Activated CD4-positive, alpha-beta T cell treated with anti-CD3 and anti-CD28 coated beads for 48 hours (primary cell): ENCODE measurements around the gene COL21A1.
"Not testable (repeated sequence)": the region's sequence is repeated elsewhere in the genome, so short reads cannot be mapped to it uniquely, and the experiment has no call there.

ENCODE experiments used
- DNase-seq: peaks from one replicate; pipeline ENCODE4 v3.0.0-alpha.2; 2020

Gene COL21A1

DNA sequence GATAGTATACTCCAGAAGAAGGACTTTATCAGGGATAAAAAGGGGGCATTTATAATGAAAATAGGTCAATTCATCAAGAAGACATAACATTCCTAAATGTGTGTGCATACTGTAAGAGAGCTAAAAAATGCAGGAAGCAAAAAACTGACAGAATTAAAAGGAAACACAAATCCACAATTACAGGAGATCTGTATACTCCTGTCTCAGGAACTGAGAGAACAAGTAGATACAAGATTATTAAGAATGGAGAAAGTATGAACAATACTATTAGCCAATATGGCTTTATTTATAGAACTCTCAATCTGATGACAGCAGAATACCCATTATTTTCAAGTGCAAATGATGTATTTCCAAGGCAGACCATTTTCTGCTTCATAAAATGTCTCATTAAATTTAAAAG lies 204.3 kb downstream of the COL21A1 start:
- no peak for DNase-seq

GRCh38 chr6:56041591-56041990 lies 205.8 kb downstream of the COL21A1 start:
- no peak for DNase-seq

DNA sequence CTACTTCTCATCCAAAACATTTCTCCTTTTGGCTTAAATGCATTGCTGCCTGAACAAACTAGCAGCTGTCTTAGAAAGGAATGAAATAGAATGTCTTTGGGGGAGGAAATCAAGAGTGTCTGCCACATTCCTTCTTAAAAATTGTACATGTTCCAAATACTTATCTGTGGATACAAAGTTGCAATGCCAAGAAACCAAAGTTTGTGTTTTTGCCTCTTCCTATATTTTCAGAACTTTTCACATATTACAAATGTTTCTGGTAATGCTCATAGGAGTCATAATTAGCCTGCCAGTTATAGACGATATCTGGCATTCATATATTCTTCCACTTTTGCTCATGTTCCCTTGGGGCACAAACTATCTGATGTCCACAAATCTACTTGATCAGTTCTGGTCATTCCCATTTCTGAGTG lies 206.5 kb downstream of the COL21A1 start:
- no peak for DNase-seq

GRCh38 chr6:56040223-56040622 lies 207.2 kb downstream of the COL21A1 start:
- DNase-seq, result no peak

DNA sequence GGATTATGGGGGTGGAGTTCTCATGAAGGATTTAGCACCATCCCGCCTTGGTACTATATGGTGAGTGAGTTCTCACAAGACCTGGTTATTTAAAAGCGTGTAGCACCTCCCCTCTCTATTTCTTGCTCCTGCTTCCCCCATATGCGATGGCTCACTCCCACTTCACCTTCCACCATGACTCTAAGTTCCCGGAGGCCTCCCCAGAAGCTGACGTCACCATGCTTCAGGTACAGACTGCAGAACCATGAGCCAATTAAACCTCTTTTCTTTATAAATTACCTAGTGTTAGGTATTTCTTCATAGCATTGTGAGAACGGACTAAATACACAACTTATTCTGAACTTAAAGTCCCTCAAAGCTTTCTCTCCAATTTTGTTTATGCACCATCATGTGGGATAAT lies 208.6 kb downstream of the COL21A1 start:
- DNase-seq, result no peak

- no peak for DNase-seq
Measured at GRCh38 chr6:56037601-56038000, 209.8 kb downstream of the COL21A1 start.

DNA sequence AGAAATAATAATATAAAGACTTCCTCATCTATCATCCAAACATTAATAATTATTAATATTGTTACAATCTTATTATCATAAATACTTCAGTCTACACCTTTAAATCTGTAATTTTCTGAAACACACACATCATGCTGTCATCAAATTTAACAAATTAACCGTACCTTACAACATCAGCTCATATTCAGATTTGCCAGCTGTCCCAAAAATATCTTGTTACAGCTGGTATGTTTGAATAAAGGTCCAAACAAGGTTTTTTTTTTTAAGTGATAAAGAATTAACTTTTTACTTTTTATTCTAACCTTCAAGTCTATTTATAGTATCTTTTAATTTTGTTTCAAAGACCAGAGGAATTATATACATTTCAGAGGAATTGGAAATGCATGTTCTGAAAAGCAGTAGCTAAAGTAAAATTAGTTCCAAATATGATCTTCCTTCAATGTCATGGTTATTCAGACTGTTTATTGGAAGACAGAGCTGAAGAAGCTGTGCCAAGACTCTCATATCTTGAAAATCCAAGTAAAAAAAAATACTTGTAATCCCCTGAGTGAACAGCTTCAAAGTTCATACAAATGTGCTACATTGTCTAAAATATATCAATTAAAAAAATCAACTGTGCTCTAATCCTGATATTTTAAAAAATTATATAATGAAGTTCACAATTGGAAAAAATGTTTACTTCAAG lies 210.3 kb downstream of the COL21A1 start:
- DNase-seq, result no peak

DNA sequence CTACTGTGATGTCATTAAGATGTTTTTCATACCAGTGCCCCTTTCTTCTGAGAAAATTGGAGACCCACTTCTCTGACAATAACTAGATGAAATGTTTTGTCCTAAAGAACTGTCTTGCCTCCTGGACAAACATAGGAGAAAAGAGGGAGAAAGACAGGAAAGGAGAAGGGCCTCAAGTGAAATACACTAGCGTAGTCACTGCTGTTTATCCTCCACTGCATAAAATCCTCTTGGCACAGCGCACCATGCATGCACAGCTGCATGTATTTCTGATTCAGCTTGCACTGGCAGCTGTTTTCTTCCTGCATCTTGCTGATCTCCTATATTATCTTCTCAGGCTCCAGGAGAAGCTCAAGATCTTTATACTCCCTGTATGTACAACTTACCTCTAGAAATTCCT lies 214.0 kb downstream of the COL21A1 start:
- DNase-seq, result no peak

DNA sequence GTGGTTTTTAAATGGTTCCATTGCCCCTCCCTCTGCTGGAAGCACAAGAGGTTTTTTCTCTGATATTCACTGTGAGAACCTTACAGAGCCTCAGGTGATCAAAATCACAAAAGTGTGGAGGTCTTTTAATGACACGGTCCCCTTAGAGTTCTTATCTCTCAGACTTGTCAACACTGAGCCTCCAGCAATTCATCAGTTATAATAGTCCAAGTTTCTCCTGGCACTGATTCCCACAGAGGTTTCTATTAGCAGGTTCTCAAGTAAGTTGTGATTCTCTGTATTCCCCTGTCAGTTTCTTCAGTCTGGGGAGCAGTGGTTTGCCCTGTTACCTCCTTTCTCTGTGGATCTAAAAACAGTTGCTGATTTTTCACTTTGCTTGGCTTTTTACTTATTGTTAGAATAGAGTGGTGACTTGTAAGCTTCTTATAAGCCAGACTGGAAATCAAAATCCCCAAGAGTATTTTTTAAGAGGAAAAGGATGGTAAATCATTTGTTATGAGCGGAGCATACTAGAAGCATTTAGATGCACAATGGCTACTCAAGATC lies 214.6 kb downstream of the COL21A1 start:
- DNase-seq, result no peak

GRCh38 chr6:56027865-56028264 lies 219.5 kb downstream of the COL21A1 start:
- no peak for DNase-seq

DNA sequence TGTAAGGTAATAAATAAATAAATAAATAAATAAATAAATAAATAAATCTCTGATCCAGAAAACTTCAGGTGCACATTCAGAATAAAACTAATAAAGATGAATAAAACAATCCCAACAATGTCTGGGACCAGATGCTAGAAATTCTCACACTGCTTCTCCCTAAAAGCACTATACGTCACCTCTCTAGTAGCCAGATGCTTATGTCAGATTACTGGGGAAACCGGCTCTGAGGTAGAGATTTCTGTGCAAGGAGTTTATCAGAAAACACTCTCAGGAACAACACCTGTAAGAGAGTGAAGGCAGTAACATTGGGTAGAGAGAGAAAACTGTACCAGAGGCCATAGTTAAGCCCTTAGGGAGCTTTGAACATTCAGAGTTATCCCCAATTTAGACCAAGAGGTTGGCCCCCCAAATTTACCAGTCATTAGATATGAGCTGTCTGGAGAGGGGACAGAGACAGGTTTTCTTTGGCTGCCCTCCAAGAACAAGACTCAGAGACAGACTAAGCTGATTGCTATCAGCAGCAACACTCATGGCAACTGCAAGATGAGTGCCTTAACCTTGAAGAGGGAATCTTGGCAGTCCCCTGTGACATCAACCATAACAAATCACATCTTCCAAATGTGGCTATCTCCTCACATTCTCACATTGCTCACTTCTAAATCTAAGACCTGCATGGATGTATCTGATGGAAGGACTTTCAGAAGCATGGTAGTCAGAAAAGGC lies 220.8 kb downstream of the COL21A1 start:
- DNase-seq, result no peak

DNA sequence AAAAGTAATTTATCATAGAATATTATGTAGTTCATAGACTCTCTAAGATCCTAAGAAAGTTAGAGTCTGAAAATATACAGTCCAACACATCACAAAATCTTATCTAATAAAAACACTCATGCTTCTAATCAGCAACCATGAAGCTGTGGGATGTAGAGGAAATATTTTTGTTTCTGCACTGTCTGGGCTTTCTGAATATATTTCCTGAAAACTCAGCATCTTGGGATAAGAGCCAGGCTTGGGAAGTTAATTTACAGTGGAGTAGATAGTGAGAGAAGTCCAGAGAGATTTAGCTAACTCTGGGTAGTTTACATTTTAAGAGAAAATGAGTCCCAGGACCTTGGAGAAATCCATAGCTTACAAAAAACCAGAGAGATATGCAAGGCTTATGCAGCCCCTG lies 221.6 kb downstream of the COL21A1 start:
- DNase-seq, result no peak

GRCh38 chr6:56024931-56025330 lies 222.4 kb downstream of the COL21A1 start:
- DNase-seq, result no peak

DNA sequence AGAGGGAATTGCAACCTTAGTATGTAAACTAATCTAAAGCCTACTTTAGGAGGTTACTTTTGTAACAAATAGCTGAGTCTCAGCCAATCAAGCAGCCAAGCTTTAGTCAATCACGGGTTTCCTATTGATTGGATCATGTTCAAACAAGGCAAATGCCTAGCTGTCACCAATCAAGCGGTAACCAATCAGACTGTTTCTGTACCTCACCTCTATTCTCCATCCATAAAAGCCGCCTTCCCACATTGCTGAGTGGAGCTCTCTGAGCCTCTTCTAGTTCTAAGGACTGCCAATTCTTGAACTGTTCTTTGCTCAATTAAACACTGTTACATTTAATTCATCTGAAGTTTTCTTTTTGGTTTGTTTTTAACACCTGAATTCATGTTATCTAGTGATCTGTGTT lies 223.6 kb downstream of the COL21A1 start:
- no peak for DNase-seq

DNA sequence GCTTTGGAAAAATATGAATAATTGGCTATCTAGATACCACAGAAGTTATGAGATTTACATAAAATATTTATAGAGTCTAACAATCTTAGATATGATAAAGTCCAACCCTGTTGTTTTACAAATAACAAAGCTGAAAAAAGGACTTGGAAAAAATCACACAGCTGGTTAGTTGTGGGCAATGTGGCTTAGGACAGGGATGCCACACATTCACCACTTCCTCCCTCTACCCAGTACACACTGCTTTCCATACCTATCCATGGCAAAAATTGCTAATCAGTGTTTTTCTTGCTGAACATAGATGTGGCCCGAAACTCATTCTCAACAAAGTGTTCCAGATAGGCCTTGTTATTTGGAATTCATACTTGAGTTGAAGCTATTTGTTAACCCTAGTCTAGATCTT lies 224.7 kb downstream of the COL21A1 start:
- DNase-seq, result no peak

DNA sequence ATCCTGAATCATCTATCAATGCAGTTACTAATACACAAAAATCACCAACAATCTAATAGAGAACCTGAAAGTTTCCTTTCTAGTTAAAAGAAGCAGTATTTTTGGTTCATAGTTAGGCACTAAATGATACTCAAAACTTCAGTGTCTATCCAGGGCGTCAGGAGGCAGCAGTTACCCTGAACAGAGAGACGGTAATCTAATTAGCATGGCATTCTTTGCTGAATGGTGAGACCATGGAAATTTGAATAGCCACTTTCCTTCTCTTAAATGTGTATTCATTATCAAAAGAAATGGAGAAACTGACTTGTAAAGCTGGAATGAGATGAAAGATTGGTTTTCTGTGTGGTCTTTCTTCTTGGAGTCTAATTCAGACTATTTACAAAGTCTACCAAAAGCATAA lies 225.4 kb downstream of the COL21A1 start:
- no peak for DNase-seq

GRCh38 chr6:56019973-56020372 lies 227.4 kb downstream of the COL21A1 start:
- DNase-seq, result no peak

- DNase-seq, result no peak
Measured at GRCh38 chr6:56017198-56017597, 230.2 kb downstream of the COL21A1 start.

DNA sequence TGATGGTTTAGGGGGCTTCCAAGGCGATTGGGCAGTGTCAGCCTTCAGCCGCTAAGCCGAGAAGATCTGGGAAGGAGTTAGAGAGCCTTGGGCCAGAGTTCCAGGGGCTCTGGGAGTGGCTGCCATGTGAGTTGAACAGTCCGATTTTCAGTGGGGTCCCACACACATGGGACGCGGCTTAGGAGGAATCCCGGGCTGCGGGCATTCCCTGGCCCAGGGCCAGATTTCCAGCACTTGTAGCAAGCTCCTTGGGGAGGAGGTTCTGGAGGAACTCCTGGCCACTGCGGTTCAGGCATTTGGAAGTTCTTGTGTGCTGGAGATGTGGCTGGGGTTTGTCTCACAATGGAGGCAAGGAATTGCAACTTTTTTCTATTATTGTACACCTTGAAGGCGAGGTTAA lies 233.3 kb downstream of the COL21A1 start:
- DNase-seq, result not testable (repeated sequence)

GRCh38 chr6:56009636-56010035 lies 237.7 kb downstream of the COL21A1 start:
- no peak for DNase-seq
